NCI-H2081 treated with DMSO at 0.1 percent for 48 hours (cell line): ENCODE data around the gene CFAP69.
"Not testable (repeated sequence)": the region's sequence is repeated elsewhere in the genome, so short reads cannot be mapped to it uniquely, and the experiment has no call there.

Source experiments
- DNase-seq: peaks from one replicate; lab custom pipeline; 2025; lab: John Stamatoyannopoulos, UW

The CFAP69 gene

DNA sequence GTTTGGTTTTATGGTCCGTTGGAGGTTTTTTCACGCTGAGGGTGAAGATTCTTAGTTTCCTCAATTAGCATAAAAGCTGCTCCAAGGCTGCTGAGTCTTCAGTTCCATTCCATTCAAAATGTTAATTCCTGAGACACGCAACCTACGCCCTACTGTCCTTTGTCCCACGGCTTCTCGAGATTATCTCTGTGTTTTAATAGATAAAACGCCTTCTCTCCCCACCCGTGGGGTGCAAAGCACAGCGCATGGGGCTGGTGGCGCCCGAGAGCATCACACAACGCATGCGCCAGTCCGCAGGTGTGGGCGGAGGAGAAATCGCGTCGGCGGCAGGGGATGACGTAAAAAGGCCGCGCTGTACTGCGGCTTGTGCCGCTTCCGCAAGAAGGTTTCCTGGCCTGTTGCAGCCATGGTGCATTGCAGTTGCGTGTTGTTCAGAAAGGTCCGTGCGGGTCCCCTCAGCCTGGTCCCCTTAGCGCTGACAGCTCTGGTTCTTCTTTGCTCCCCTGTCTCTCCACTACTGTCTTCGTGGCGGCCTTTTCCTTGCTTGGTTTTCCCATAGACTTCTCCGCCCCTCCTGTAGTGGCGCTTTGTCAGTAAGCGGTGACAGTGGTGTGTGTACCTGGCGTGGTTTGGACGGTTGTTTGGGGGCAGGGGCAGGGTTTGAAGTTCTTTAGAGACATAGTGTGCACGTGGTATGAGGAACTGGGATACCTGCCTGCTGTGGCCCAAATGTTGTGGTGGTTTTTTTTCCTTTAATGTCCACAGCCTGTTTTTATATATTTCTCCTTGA lies 101.6 kb downstream of the CFAP69 start, which contains the start of gene GTPBP10:
Gene GTPBP10, plus strand, starts transcription at position 381 of the 790 bp plus-strand sequence. Its CDS starts 26 bp downstream, at position 407.
- peak; percentile 86 for DNase-seq

- no peak for DNase-seq
Observed at GRCh38 chr7:90347759-90348158, 102.8 kb downstream of the CFAP69 start.

GRCh38 chr7:90349305-90349704 lies 104.3 kb downstream of the CFAP69 start:
- DNase-seq: no peak

DNA sequence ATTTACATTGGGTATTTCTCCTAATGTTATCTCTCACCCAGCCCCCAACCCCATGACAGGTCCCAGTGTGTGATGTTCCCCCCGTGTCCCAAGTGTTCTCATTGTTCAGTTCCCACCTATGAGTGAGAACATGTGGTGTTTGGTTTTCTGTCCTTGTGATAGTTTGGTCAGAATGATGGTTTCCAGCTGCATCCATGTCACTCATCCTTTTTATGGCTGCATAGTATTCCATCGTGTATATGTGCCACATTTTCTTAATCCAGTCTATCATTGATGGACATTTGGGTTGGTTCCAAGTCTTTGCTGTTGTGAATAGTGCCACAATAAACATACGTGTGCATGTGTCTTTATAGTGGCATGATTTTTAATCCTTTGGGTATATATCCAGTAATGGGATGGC lies 105.1 kb downstream of the CFAP69 start:
- DNase-seq: not testable (repeated sequence)

DNA sequence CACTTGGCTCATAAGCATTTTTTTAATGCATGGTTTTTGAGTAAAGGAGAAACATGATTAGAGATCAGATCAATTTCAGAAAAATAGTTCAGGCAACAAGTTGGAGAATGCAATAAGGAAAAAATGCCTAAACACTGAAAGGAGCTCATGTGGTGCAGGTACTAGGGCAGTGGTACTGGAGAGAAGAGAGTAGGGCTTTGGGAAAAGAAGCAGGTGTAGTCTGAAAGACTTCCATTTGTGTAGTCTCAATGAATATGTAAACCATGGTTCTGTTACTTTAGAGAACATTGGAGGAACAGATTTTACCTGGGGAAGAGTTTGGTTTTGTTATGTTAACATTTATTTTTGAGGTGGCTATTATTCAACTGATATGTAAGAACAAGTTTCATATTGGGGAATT lies 107.0 kb downstream of the CFAP69 start:
- no peak for DNase-seq
